ENCODE results near the gene TMEM163. TPM values are rescaled to one million over a fixed set of nuclear protein-coding genes. Genes with fewer than 3 reads are reported as not detected.
A peak's percentile ranks its signal among the peaks of the same experiment; 100 is the strongest.

The TMEM163 gene
- total and polyA plus RNA-seq, 3 donors from 2014 or later, result 24.0 to 44.3 (median 37.3) TPM

DNA sequence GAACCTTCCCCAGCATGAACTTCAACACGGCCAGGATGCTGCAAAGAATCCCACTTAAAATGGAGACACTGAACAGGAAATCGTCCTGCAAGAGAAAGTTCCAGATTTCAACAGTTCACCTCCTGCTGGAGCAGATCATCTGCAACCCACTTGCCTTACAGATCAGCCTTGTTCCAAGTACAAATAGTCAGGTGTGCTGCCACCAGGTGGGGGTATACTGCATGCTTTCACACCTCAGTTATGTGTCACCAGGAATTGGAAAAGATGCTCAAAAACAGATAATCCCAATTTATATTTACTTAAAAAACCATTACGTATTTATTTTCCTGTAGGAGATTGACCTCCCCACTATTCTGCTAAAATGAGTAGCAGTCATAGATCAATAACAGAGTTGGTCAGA lies 252.7 kb downstream of the TMEM163 start:
- H3K4me3 ChIP-seq, result no peak overlapping the region
- no peaks in the 10 kb centered on the region for H3K36me3 ChIP-seq (ENCODE audit: low read depth, missing control alignments)
- no peaks in the 10 kb centered on the region for H3K27me3 ChIP-seq
- intact Hi-C loops (cut with DNase I; ENCODE audit: low total_unique reads), result loop anchor here (10.0 kb wide), 1 partner anchor 429 kb away; no protein-coding TSS in a partner anchor
- DNase-seq, result peak; percentile 58
- no peaks in the 10 kb centered on the region for H3K4me1 ChIP-seq
- 76 to 94% methylated on average over 3 of the region's 3 CpGs for WGBS, 2 donors
- TF ChIP-seq CTCF (IDR thresholded peaks at IDR 0.05), result peak; percentile 21
- no peak for TF ChIP-seq POLR2A (IDR thresholded peaks at IDR 0.05)
- H3K9me3 ChIP-seq, result no peaks in the 10 kb centered on the region
- no peak overlapping the region for H3K27ac ChIP-seq

GRCh38 chr2:134465228-134466105 lies 253.3 kb downstream of the TMEM163 start:
- Histone ChIP-seq H3K36me3 (ENCODE audit: low read depth, missing control alignments) (no peaks in the 10 kb centered on the region), H3K4me3 (no peak overlapping the region), H3K27ac (no peak overlapping the region), H3K9me3 (no peaks in the 10 kb centered on the region), H3K4me1 (no peaks in the 10 kb centered on the region), H3K27me3 (no peaks in the 10 kb centered on the region)
- intact Hi-C loops (cut with DNase I; ENCODE audit: low total_unique reads), result loop anchor here (10.0 kb wide), 1 partner anchor 429 kb away; no protein-coding TSS in a partner anchor
- 79 to 83% methylated on average over 6 of the region's 6 CpGs for WGBS, 2 donors
- TF ChIP-seq CTCF (IDR thresholded peaks at IDR 0.05), result no peak
- TF ChIP-seq POLR2A (IDR thresholded peaks at IDR 0.05), result no peak
- DNase-seq, result no peak

- DNase-seq, result no peak
- H3K4me3 ChIP-seq, result no peak overlapping the region
- H3K36me3 ChIP-seq (ENCODE audit: low read depth, missing control alignments), result no peaks in the 10 kb centered on the region
- TF ChIP-seq CTCF (IDR thresholded peaks at IDR 0.05) (no peak), POLR2A (IDR thresholded peaks at IDR 0.05) (no peak)
- no peaks in the 10 kb centered on the region for H3K9me3 ChIP-seq
- WGBS, 2 donors, result 96 to 100% methylated on average over 6 to 7 of the region's 7 CpGs
- no peaks in the 10 kb centered on the region for H3K27me3 ChIP-seq
- no peak overlapping the region for H3K27ac ChIP-seq
- intact Hi-C loops (cut with DNase I; ENCODE audit: low total_unique reads), result loop anchor here (10.0 kb wide), 1 partner anchor 431 kb away; no protein-coding TSS in a partner anchor
- H3K4me1 ChIP-seq, result no peaks in the 10 kb centered on the region
Measured at GRCh38 chr2:134463699-134464022, 255.1 kb downstream of the TMEM163 start.

GRCh38 chr2:134462791-134463698 lies 255.8 kb downstream of the TMEM163 start:
- intact Hi-C loops (cut with DNase I; ENCODE audit: low total_unique reads), result loop anchor here (10.0 kb wide), 1 partner anchor 432 kb away; no protein-coding TSS in a partner anchor
- Histone ChIP-seq H3K27me3 (no peaks in the 10 kb centered on the region), H3K36me3 (ENCODE audit: low read depth, missing control alignments) (no peaks in the 10 kb centered on the region), H3K27ac (no peak overlapping the region), H3K4me1 (no peaks in the 10 kb centered on the region), H3K4me3 (no peak overlapping the region), H3K9me3 (no peaks in the 10 kb centered on the region)
- no peak for TF ChIP-seq POLR2A (IDR thresholded peaks at IDR 0.05)
- TF ChIP-seq CTCF (IDR thresholded peaks at IDR 0.05), result no peak
- DNase-seq, result no peak
- 67 to 97% methylated on average over 1 to 11 of the region's 11 CpGs for WGBS, 2 donors
